LNCaP clone FGC (cell line): Measurements from ENCODE around the gene SLC45A1.

ENCODE experiments used
- DNase-seq: peaks from one replicate; pipeline ENCODE4 v3.0.0-alpha.2; 2011; ENCODE audit warnings: low read depth
- H3K4me3 ChIP-seq: 2 replicates; pipeline ENCODE4 v1.5.1; 2011; ENCODE audit warnings: mild to moderate bottlenecking, low read depth, low read length, control low read depth
- CTCF ChIP-seq: IDR thresholded peaks from 2 replicates; pipeline ENCODE4 v1.5.1; 2012; ENCODE audit warnings: mild to moderate bottlenecking; ENCODE audit not compliant: control insufficient read depth, insufficient read depth; ENCODE audit errors: extremely low read depth

The SLC45A1 gene

GRCh38 chr1:8283058-8283884, 34.6 kb upstream of the SLC45A1 start:
- no peak overlapping the region for H3K4me3 ChIP-seq
- DNase-seq: no peak
- no peak for TF ChIP-seq CTCF

- TF ChIP-seq CTCF: no peak
- H3K4me3 ChIP-seq: no peak overlapping the region
- DNase-seq: no peak
These were observed 33.8 kb upstream of the SLC45A1 start for GRCh38 chr1:8284127-8284526.

GRCh38 chr1:8285103-8285502, 32.8 kb upstream of the SLC45A1 start:
- TF ChIP-seq CTCF: no peak
- no peak overlapping the region for H3K4me3 ChIP-seq
- DNase-seq: no peak

GRCh38 chr1:8285965-8286364, 31.9 kb upstream of the SLC45A1 start:
- H3K4me3 ChIP-seq: no peak overlapping the region
- no peak for TF ChIP-seq CTCF
- DNase-seq: no peak

GRCh38 chr1:8293118-8293517, 24.8 kb upstream of the SLC45A1 start:
- DNase-seq: no peak
- TF ChIP-seq CTCF: no peak
- no peak overlapping the region for H3K4me3 ChIP-seq

GRCh38 chr1:8293641-8294169, 24.2 kb upstream of the SLC45A1 start:
- no peak for DNase-seq
- TF ChIP-seq CTCF: no peak

More at GRCh38 chr1:8293641-8294169, 24.2 kb upstream of the SLC45A1 start:
- no peak overlapping the region for H3K4me3 ChIP-seq
